Erythroblast (primary cell): Measurements from ENCODE around the gene ARSI.

Source experiments
- GATA1 ChIP-seq: IDR thresholded peaks from 2 replicates; pipeline ENCODE4 v1.6.1; 2011; ENCODE audit warnings: low read depth, mild to moderate bottlenecking, control low read depth, low read length, moderate library complexity
- POLR2A ChIP-seq: IDR thresholded peaks from 2 replicates; pipeline ENCODE4 v1.6.1; 2011; ENCODE audit warnings: mild to moderate bottlenecking, low read length

- no peak for TF ChIP-seq POLR2A
- TF ChIP-seq GATA1 = no peak
These were observed 21.1 kb upstream of the ARSI start for GRCh38 chr5:150323819-150324218.
